ENCODE results near the gene CCDC171.

The CCDC171 gene

GRCh38 chr9:15720861-15721260 lies 168.0 kb downstream of the CCDC171 start:
- no peaks in the 10 kb centered on the region for H3K27me3 ChIP-seq (ENCODE audit: low read depth, low read length)
- H3K79me2 ChIP-seq (ENCODE audit: low read length) = no peaks in the 10 kb centered on the region
- H2AFZ ChIP-seq (ENCODE audit: low read depth, low read length) = no peak overlapping the region
- no peak for TF ChIP-seq CTCF (IDR thresholded peaks at IDR 0.05; ENCODE audit: low read depth, low read length)
- no peak for TF ChIP-seq EZH2phosphoT487 (IDR thresholded peaks at IDR 0.05; ENCODE audit: low read depth)
- H3K4me3 ChIP-seq (ENCODE audit: low read length) = no peak overlapping the region
- H3K4me1 ChIP-seq (ENCODE audit: low read length) = no peaks in the 10 kb centered on the region
- H3K36me3 ChIP-seq (replicated peaks; ENCODE audit: low read depth, low read length) = no peaks in the 10 kb centered on the region
- no peak overlapping the region for H3K27ac ChIP-seq (ENCODE audit: low read length)
- H3K9ac ChIP-seq (ENCODE audit: low read length) = no peak overlapping the region
- H4K20me1 ChIP-seq (ENCODE audit: insufficient read depth, low read length) = no peaks in the 10 kb centered on the region
- no peak overlapping the region for H3K4me2 ChIP-seq (ENCODE audit: low read length)
- no peaks in the 10 kb centered on the region for H3K9me3 ChIP-seq (ENCODE audit: insufficient read depth, low read length)

GRCh38 chr9:15722888-15723287 lies 170.0 kb downstream of the CCDC171 start:
- Histone ChIP-seq H3K4me1 (ENCODE audit: low read length) (no peaks in the 10 kb centered on the region), H2AFZ (ENCODE audit: low read depth, low read length) (no peak overlapping the region), H4K20me1 (ENCODE audit: insufficient read depth, low read length) (no peaks in the 10 kb centered on the region), H3K9me3 (ENCODE audit: insufficient read depth, low read length) (no peaks in the 10 kb centered on the region), H3K9ac (ENCODE audit: low read length) (no peak overlapping the region), H3K4me2 (ENCODE audit: low read length) (no peak overlapping the region), H3K36me3 (replicated peaks; ENCODE audit: low read depth, low read length) (no peaks in the 10 kb centered on the region), H3K4me3 (ENCODE audit: low read length) (no peak overlapping the region), H3K27ac (ENCODE audit: low read length) (no peak overlapping the region), H3K27me3 (ENCODE audit: low read depth, low read length) (no peaks in the 10 kb centered on the region), H3K79me2 (ENCODE audit: low read length) (no peaks in the 10 kb centered on the region)
- TF ChIP-seq CTCF (IDR thresholded peaks at IDR 0.05; ENCODE audit: low read depth, low read length) (no peak), EZH2phosphoT487 (IDR thresholded peaks at IDR 0.05; ENCODE audit: low read depth) (no peak)

- Histone ChIP-seq H2AFZ (ENCODE audit: low read depth, low read length) (no peak overlapping the region), H3K4me3 (ENCODE audit: low read length) (no peak overlapping the region), H3K36me3 (replicated peaks; ENCODE audit: low read depth, low read length) (no peaks in the 10 kb centered on the region), H3K27ac (ENCODE audit: low read length) (no peak overlapping the region), H3K27me3 (ENCODE audit: low read depth, low read length) (no peaks in the 10 kb centered on the region), H3K4me2 (ENCODE audit: low read length) (no peak overlapping the region), H3K9me3 (ENCODE audit: insufficient read depth, low read length) (no peaks in the 10 kb centered on the region), H3K4me1 (ENCODE audit: low read length) (no peaks in the 10 kb centered on the region), H4K20me1 (ENCODE audit: insufficient read depth, low read length) (no peaks in the 10 kb centered on the region), H3K9ac (ENCODE audit: low read length) (no peak overlapping the region), H3K79me2 (ENCODE audit: low read length) (no peaks in the 10 kb centered on the region)
- TF ChIP-seq CTCF (IDR thresholded peaks at IDR 0.05; ENCODE audit: low read depth, low read length) = no peak
Observed at GRCh38 chr9:15724016-15724415, 171.2 kb downstream of the CCDC171 start.

GRCh38 chr9:15724612-15725011 lies 171.8 kb downstream of the CCDC171 start:
- no peak overlapping the region for H2AFZ ChIP-seq (ENCODE audit: low read depth, low read length)
- no peak overlapping the region for H3K4me2 ChIP-seq (ENCODE audit: low read length)
- H3K27ac ChIP-seq (ENCODE audit: low read length) = no peak overlapping the region
- no peaks in the 10 kb centered on the region for H3K27me3 ChIP-seq (ENCODE audit: low read depth, low read length)
- TF ChIP-seq CTCF (IDR thresholded peaks at IDR 0.05; ENCODE audit: low read depth, low read length) (no peak), EZH2phosphoT487 (IDR thresholded peaks at IDR 0.05; ENCODE audit: low read depth) (no peak)
- no peaks in the 10 kb centered on the region for H3K36me3 ChIP-seq (replicated peaks; ENCODE audit: low read depth, low read length)
- H3K79me2 ChIP-seq (ENCODE audit: low read length) = no peaks in the 10 kb centered on the region
- no peaks in the 10 kb centered on the region for H3K9me3 ChIP-seq (ENCODE audit: insufficient read depth, low read length)
- H3K9ac ChIP-seq (ENCODE audit: low read length) = no peak overlapping the region
- H3K4me3 ChIP-seq (ENCODE audit: low read length) = no peak overlapping the region
- no peaks in the 10 kb centered on the region for H3K4me1 ChIP-seq (ENCODE audit: low read length)
- H4K20me1 ChIP-seq (ENCODE audit: insufficient read depth, low read length) = no peaks in the 10 kb centered on the region
